IPS-18c (cell line): ENCODE data around the gene PLCG2.
A peak's percentile ranks its signal among the peaks of the same experiment; 100 is the strongest.

Source experiments
- H3K4me3 ChIP-seq: 2 replicates; pipeline ENCODE4 v1.7.0; 2013; ENCODE audit warnings: low read depth, mild to moderate bottlenecking, low read length, moderate library complexity; ENCODE audit not compliant: insufficient read depth
- H3K9me3 ChIP-seq: one replicate; pipeline ENCODE4 v1.6.1; 2013; ENCODE audit warnings: mild to moderate bottlenecking, low read length, moderate library complexity; ENCODE audit not compliant: control insufficient read depth, insufficient read depth

PLCG2 gene

DNA sequence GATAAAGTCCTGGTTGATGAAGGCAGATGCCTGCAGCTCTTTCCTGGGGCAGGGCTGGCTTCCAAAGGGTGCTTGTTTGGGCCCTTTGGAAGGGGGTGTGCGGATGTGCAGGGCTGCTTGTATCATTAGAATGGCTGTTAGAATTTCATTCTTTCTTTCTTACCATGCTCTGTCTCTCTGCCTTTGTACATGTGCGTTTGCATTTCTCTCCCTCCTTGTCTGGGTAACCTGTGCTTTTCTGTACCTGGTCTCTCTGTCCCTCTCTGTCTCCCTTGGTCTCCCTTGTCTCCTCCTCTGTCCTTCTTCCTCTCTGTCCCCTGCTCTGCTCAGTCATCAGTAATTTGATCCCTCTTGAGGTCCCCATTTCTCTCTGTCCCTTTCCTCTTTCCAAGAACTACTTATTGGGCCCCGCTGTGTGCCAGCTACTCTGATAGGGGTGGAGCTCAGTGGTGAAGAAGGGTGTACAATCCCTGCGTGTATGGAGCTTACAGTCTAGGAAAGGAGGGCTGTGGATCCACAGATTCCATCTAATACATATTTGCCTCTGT, 69.3 kb downstream of the PLCG2 start:
- H3K4me3 ChIP-seq: no peak overlapping the region

DNA sequence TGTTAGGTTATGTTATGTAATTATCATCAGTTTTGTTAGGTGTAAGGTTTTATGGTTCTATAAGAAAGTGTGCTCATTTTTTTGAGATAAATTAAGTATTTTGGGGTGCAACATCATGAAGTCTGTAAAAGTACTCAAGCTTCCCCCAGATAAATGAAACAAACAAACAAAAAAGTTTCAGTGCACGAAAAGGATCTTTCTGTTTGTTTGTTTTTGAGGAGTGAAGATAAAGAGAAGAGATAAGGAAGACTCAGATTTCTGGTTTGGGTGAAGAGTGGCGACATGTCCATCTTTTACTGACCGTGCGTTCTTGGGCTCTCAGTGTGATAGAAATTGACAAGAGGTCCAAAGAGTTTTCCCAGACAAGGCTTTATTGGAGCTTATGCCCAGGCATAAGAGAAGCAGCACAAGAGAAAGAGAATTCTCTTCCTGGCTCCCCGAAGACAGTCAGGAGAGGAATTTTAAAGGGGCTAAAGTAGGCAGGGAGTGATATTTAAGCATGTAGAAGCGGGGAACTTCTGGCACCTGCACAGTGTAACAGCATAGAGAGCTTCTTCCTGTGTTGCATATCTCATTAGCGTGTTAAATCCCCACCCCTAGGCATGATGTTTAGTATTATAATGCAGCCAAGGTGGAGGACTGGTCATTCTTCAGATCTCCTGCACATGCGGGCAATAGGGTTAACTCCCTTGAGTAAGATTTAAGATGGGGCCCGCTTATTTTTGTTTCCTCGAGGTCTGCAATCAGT, 71.3 kb downstream of the PLCG2 start:
- no peaks in the 10 kb centered on the region for H3K9me3 ChIP-seq

More for the DNA sequence above, 69.3 kb downstream of the PLCG2 start:
- H3K9me3 ChIP-seq: no peaks in the 10 kb centered on the region

DNA sequence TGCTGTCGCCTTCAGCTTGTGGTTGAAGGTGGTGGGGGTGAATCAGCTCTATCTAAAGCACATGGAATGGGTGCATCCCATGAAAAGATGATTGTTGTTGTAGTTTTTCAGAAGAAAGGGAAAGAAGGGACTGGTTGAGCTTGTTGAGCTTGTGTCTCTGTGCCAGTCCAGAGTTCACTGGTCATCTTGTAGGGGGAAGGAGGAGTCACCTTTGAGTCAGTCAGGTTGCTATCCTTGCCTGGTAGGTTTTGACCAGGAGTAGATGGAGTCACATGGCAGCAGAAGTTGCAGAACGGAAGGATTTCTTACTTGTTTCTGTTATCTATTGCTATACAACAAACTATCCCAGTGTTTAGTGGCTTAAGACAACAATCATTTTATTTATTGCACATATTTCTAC, 73.3 kb downstream of the PLCG2 start:
- H3K9me3 ChIP-seq: no peaks in the 10 kb centered on the region
- H3K4me3 ChIP-seq: no peak overlapping the region

More for the DNA sequence above, 71.3 kb downstream of the PLCG2 start:
- H3K4me3 ChIP-seq: no peak overlapping the region

DNA sequence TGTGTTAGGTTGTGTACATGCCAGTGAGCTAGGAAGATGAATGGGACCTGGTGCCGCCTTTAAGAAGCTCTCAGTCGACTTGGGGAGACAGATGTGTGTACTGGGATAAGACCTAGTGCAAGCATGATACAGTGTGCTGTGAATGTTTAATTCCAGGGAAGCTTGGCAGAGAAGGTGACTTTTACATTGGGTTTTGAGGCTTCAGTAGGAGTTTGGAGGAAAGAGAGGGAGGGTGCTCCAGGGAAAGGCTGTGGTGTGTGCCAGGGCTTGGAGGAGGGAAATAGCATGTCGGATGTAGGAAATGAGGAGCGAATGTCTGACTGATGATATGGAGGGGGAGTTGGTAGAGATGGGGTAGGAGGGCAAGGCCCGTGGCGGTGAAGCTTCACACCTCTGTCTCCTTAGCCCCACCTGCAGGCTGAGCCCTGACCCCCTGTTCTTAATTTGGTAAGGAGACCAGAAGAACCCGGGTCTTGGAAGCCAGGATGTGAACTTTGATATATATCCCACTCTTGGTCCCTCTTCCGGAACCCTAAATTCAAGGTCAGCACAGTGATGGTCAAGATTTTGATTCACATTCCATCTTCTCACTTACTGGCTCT, 76.6 kb downstream of the PLCG2 start:
- H3K4me3 ChIP-seq: no peak overlapping the region
- H3K9me3 ChIP-seq: no peaks in the 10 kb centered on the region

DNA sequence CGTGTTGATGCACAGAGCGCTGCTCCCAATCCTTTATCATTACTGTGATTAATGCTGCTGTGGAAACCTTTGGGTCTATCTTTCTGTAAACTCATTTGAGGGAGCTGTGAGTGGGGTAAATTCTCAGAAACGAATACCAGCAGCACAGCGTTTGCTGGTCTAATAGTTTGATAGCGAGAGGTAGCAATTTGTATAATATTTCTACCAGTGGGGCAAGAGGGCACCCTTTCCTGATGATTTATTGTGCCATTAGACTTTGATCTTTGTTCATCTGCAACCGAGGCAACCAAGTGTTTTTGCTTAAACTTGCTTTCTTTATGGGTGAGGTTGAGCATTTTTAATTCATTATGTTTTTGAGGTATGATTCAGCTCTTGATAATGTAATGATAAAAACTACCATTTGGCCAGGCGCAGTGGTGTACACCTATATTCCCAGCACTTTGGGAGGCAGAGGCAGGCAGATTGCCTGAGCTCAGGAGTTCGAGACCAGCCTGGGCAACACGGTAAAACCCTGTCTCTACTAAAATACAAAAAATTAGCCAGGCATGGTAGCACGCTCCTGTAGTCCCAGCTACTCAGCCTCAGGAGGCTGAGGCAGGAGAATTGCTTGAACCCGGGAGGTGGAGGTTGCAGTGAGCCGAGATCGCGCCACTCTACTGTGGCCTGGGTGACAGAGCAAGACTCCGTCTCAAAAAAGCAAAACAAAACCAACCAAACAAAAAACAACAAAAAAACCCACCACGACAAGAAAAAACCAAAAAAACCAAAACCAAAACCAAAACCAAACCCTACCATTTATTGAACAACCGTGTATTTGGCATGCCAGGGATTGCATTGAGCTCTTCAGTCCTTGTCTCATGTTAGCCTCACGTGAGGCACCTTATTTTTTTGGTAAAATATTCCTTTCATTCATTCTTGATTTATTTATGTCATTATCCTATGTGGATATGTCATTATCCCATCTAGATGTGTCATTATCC, 81.5 kb downstream of the PLCG2 start:
- no peak overlapping the region for H3K4me3 ChIP-seq
- peaks cover 3% of the 10 kb centered on the region for H3K9me3 ChIP-seq

DNA sequence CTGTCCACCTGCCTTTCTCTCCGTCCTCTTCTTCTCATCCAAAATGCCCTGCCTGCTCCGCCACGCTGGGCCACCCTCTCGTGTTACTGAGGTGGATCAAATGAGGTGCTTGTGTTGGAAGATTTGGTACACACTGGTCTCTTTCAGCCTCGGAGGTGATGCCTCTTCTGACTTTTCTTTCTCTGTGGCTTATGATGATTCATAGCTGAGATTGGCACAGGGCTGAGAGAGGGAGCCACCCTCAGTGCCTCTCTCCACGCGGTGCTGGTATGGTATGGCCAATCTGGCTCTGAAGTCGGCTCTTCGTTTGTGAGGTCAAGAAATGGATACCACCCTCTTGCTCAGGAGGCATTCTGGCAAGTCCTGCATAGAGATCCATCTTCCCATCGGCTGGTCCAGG, 82.4 kb downstream of the PLCG2 start:
- Histone ChIP-seq H3K4me3 (no peak overlapping the region), H3K9me3 (peaks cover 3% of the 10 kb centered on the region)

DNA sequence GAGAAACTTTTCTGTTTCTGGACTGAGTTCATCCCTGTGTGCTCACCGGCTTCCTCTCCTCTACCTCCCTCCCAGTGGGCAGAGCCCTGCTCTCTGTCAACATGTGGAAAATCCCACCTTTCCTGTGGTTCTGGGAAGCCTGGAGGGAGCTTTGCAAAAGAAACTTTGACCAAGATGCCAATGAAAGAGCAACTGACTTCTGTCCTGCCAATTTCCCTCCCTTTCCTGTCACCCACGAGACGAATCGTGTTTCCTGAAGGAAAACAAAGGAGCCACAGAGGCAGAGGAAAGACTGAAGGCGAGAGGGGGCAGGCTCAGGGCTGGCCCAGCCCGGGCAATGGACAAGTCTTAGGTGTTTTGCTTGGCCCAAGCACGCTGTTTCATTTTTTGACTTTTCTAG, 82.8 kb downstream of the PLCG2 start:
- Histone ChIP-seq H3K9me3 (peaks cover 3% of the 10 kb centered on the region), H3K4me3 (no peak overlapping the region)

DNA sequence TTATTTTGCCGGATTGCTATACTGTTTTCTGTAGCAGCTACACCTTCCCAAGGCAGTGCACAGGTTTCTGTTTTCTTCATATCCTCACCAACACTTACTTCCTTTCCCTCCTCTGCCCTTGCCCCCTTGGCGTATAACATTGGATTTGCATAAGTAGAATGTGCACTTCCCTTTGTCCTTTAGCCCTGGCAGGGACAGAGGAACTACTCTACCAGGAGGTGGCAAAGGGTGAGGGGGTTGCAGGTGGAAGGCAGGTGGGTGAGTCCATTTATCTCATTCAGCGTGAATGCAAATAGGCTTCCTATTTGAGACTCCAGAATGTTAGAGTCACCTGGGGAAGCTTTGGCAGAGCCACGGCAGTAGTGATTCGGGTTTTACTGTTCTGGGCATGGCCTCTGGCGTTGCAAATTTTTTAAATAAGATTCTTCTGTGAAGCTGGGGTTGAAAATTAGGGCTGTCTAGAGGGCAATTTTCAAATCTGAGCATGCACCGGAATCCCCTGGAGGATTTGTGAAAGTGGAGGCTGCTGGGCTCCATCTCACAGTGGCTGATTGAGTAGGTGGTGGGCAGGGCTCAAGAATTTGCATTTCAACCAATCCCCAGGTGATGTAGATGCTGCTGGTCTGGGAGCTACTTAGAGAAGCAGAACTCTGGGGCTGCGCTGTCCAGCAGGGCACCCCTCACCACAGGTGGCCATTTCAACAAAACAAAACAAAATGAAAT, 84.7 kb downstream of the PLCG2 start:
- H3K4me3 ChIP-seq: no peak overlapping the region
- peaks cover 3% of the 10 kb centered on the region for H3K9me3 ChIP-seq

DNA sequence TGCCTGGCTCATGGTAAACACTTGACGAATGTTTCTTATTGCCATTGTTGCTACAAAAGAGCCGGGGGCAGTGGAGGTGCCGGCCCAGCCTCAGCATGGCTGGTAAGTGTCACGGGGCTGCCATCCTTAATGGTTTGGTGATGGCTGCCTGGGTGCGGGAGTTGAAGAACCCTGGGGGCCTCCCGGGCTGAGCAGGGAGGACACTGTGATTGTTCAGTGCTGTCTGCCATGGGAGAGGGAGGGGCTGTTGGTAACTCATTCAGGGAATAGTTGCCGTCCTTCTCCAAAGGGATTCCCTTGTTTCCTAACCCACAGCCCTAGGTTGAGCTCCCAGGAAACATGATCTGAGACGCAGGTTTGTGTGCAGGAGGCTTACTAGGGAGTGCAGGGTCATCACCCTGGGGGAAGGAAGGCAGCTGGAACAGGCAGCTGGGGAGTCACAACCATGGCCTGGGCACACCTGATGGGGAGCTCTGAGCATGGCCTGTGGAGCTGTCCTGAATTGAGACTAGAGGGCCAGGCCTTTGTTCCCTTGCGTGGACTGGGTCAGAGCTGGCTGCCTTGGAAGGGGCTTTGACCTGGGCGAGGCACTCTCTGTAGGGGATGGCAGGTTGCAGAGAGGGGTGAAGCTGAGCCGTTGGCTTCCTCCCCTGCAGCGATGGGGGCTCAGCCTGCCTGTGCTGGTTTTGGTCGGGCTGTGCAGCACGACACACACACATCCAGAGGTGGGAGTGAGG, 85.7 kb downstream of the PLCG2 start:
- H3K4me3 ChIP-seq: no peak overlapping the region

DNA sequence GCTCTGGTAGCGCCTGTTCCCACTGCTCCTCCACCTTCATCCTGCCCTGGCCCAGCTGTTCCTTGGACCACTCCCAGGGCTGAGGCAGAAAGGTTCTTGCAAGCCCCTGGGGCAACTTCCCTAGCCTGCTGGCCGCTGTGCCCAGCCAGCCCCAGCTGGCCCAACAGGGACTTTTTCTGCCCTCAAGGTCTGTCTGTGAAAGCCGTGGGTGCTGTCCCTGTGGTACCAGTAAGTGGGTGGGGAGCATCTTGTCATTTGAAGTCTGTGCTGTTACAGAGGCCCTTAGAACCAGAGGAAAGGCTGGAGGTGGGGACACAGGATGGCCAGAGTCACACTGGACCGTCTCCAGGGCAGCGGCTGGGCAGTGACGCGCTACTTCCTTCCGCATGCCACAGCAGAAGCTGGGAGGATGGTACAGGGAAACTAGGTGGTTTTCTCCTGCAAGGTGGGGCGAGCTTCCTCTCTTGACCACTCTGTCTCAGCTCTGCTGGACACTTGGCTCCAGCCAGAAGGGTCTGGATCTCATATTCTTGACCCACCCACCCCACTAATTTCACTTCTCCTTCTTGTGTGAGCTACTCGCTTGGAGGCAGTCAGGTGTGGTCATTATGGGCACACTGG, 87.8 kb downstream of the PLCG2 start:
- Histone ChIP-seq H3K4me3 (no peak overlapping the region), H3K9me3 (peaks cover 3% of the 10 kb centered on the region)

More for the DNA sequence above, 85.7 kb downstream of the PLCG2 start:
- H3K9me3 ChIP-seq: peaks cover 3% of the 10 kb centered on the region

DNA sequence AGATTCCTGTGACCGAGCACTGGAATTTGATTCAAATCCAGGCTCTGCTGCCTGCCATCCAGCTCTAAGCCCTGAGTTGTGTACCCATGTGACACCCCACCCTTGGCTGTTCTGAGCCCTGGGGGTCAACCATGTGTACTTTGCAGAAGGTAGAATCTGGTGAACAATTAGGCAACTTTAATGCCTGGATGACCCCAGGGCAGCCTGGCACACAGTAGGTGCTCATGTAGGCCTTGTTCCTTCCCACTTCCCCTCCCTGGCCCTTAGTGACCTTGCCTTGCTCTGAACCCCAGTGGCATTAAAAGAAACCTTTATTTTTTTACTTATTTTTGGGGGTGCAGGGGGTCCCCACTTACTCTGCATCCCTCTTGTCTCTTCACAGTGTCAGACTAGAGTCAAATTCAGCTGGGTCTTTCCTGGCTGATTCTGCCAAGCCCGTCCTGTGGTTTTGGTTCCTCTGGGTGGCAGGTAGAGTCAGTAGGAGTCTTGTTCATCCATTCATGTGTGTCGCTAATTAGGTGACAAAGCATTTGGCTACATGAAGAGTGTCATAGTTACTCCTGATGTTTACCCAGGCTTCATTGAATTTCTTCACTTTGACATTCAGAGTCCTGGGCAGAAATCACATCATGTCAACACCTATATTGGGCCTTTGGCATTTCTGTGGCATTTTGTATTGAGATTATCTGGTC, 89.1 kb downstream of the PLCG2 start:
- Histone ChIP-seq H3K9me3 (no peaks in the 10 kb centered on the region), H3K4me3 (no peak overlapping the region)

DNA sequence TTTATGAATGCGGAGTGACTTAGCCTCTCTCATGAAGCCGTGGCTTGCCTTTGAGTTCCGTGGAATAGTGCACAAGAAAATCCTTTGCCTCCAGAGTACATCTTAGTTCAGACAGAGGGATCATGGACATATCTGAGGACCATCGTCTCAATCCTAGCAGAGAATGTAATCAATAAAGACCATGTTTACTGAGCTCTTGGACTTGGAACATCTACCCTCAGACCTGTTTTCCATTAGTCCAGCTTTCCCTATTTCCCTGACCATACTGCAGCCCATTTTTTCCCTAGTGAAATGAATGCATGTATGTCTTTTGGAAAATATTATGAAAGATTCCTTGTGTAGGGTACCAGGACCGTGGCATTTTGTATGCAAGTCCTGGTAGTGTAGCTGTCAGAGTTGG, 90.2 kb downstream of the PLCG2 start:
- no peaks in the 10 kb centered on the region for H3K9me3 ChIP-seq
- no peak overlapping the region for H3K4me3 ChIP-seq

DNA sequence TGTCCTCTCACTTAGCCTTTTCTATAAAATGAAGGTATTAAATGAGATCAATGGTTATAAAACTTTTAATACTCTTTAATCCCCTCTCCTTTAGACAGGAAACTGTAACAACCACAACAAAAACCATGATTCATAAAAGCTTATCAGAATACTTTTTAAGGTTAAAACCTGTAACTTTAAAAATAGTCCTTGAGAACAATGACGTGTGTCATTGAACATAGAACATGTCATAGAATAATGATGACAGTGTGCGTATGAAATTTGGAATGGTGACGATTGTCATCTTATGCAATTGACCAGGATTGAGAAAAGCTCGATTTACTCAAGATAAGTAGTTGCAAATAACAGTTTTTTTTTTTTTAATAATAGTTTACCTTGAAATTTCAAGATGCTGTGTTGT, 94.1 kb downstream of the PLCG2 start:
- Histone ChIP-seq H3K4me3 (no peak overlapping the region), H3K9me3 (peaks cover 2% of the 10 kb centered on the region)

DNA sequence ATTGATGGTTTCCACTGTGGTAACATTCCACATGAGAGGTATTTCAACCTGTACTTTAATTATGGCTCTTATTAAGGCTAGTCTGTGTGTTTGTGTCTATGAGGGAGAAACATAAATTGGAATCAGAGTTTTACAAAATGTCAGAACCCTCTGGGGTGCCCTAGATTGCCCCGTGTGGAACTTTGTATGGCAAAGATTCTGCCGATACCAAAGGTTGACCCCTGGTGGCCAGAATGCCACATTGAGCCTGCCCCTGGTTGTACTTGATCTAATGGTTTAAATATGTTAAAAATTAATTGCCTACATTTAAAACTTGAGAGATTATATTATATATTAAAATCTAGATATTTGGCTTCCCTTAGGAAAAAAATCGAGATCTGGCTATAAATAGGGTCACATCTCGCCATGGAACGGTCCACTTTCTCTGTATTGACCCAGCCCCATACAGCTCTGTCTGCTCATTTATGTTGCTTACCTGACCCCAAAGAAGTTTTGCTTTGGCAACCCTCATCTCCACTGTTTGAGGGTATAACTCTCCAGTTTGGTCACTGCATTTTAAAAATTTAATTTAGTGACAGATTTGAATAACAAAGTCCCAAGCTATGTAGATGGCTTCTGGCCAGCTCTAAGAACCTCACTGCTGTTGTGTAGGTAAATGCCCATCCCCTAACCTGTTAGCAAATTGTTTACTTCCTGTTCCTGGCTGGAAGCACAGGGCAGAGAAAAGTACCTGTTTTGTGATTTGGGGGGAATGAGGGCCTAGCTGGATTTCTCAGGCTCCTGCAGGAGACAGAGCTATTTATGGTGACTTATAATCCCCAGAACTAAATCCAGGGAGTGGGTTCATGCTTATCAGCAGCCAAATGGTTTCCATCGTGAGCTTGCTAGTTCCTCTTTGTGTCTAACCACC, 95.0 kb downstream of the PLCG2 start:
- peak overlapping the region; percentile 15; the same call in 1 of the 2 replicates for H3K4me3 ChIP-seq

More for the DNA sequence above, 95.0 kb downstream of the PLCG2 start:
- peaks cover 2% of the 10 kb centered on the region for H3K9me3 ChIP-seq
